Rectal smooth muscle tissue (tissue), 1 donor: ENCODE data around the gene SMIM1.

Source experiments
- H3K27ac ChIP-seq: one replicate; pipeline ENCODE4 v1.7.0; 2013; ENCODE audit warnings: low read depth, low read length, inconsistent platforms
- H3K27me3 ChIP-seq: one replicate; pipeline ENCODE4 v1.7.0; 2013; ENCODE audit warnings: low read length; ENCODE audit not compliant: control insufficient read depth, insufficient read depth
- H3K36me3 ChIP-seq: one replicate; pipeline ENCODE4 v1.7.0; 2013; ENCODE audit warnings: low read length; ENCODE audit not compliant: control insufficient read depth, insufficient read depth
- H3K4me1 ChIP-seq: one replicate; pipeline ENCODE4 v1.7.0; 2013; ENCODE audit warnings: low read length; ENCODE audit not compliant: control insufficient read depth, insufficient read depth
- H3K4me3 ChIP-seq: one replicate; pipeline ENCODE4 v1.7.0; 2013; ENCODE audit warnings: low read length
- H3K9ac ChIP-seq: one replicate; pipeline ENCODE4 v1.7.0; 2013; ENCODE audit warnings: low read length

The SMIM1 gene

DNA sequence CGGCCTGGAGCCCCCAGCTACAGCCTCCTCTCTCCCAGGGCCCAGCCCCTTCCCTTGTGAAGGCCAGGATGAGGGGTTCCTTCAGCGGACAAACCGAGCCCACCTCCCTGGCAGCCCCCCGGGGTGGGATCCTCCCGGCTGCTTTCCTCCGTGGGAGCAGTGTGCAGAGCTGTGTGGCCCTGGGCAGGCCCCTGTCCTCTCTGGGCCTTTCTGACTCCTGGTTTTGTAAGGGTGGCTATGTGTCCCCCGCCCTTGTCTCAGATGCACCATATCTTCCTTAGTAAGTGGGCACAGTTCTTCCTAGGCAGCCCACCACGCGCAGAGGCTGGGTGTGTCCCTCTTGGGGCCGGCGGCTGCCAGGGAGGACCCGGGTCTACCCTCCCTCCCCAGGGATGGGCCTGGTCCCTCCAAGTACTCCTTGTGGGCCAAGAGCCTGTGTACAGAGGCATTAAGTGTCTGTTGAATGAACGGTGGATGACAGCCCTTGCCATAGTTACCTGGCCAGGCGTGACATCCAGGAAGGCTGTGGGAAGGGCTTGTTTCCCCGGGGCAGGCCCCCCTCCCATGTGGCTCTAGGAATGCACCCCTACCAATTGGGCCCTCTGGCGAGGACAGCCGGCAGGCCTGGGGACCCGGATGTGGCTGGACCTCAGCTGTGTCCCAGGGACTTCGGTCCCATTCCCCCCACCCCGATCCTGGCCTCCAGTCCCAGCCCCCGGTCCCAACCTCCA, 3.8 kb downstream of the SMIM1 start:
- Histone ChIP-seq H3K4me3 (no peak overlapping the region), H3K9ac (no peak overlapping the region), H3K36me3 (peaks cover 18% of the 10 kb centered on the region), H3K27ac (no peak overlapping the region), H3K27me3 (no peaks in the 10 kb centered on the region), H3K4me1 (peaks cover 4% of the 10 kb centered on the region)

DNA sequence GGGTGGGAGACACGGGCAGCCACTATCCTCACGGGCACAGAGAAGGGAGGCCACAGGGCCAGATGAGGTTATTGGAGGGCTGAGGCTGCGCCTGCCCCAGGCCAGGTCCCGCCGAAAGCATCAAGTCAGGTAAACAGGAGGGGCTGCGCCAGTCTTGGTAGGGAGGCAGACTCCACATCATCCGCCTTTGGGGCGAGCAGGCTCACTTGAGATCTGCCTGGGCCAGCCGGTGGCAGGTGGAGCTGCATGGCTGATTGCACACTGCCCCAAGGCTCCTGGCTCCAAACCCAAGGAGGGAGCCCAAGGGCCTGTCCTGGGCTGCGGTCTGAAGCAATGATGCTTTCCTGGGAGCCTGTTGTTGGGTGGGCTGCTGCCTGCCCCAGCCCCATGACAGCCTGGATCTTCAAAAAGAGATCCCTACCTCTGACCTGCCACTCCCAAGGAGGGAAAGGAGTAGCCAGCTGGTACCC, 4.6 kb downstream of the SMIM1 start:
- peaks cover 22% of the 10 kb centered on the region for H3K36me3 ChIP-seq
- H3K27me3 ChIP-seq, result no peaks in the 10 kb centered on the region
- no peak overlapping the region for H3K27ac ChIP-seq
- H3K9ac ChIP-seq, result no peak overlapping the region
- H3K4me3 ChIP-seq, result no peak overlapping the region
- no peaks in the 10 kb centered on the region for H3K4me1 ChIP-seq

DNA sequence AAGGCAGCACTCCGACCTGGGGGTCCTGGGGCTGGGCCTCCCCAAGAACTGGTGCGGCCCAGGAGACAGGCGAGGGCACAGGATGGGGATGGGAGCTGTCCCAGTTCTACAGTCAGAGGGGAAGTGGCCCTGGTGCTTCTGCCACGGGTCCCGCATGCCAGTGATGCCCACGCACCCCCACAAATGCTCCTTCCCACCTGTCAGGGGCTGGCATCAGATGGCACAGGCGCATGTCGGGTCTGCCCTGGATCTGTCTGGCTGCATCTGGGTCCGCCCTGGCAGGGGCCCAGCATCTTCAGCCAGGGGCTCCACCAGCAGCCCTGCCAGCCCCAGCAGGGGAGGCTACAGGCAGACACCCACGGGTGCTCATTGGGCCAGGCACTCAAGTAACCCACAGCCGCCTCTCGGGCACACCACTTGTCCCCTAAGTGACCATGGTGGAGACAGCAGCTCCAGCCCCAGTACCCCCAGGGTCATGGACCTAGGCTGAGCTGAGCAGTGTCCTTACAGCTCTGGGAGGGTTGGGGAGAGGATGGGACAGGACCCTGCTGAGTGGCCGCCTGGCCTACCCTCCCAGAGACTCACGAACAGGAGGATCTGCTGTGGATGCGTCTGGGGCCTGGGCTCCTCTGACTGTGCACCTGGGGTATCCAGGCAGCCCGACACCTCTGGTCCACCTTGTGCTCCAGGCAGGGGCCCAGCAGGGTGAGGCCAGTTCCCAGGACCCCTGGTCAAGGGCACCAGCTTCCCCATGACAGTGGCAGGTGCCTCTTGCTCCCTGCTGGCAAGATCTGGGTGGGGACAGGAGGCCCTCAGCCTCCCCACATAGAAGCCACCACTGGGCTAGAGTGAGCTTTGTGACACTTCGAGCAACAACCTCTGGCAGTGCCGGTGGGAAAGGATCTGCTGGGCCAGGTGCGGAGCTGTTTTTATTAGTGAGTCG, 5.4 kb downstream of the SMIM1 start:
- H3K9ac ChIP-seq, result no peak overlapping the region
- no peak overlapping the region for H3K4me3 ChIP-seq
- no peaks in the 10 kb centered on the region for H3K4me1 ChIP-seq
- H3K36me3 ChIP-seq, result peaks cover 28% of the 10 kb centered on the region
- no peak overlapping the region for H3K27ac ChIP-seq
- H3K27me3 ChIP-seq, result no peaks in the 10 kb centered on the region

DNA sequence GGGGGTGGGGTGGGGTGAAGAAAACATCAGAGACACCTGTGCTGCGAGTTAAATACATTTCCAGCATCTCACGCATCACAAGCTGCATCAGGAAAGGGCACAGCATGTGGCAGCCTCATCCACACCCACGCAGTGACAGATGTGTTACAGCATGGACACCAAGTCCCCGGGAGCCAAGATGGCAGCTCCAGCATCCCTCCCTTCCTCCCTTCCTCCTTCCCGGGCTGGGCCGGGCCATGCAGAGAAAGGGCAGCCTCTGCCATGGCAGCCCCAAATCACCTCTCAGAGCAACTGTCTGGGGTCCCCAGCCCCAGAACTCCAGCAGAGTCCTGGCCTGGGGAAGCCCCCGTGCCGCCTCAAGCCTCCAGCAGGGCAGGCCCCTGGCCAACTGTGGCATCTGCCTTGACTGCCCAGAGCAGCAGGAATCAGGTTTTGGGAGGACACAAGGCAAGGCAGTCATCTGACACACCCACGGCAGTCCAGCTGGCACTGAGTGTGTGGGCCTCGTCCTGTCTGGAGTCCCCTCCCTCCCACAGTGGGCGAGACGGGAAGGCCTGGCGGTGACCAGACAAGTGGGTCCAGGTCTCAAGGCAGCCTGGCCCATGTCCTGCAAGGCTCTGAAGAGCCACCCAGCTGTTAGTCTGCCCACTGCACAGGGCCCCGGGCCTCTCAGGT, 6.2 kb downstream of the SMIM1 start:
- Histone ChIP-seq H3K9ac (no peak overlapping the region), H3K36me3 (peaks cover 31% of the 10 kb centered on the region), H3K4me3 (no peak overlapping the region), H3K4me1 (no peaks in the 10 kb centered on the region), H3K27ac (no peak overlapping the region), H3K27me3 (no peaks in the 10 kb centered on the region)

DNA sequence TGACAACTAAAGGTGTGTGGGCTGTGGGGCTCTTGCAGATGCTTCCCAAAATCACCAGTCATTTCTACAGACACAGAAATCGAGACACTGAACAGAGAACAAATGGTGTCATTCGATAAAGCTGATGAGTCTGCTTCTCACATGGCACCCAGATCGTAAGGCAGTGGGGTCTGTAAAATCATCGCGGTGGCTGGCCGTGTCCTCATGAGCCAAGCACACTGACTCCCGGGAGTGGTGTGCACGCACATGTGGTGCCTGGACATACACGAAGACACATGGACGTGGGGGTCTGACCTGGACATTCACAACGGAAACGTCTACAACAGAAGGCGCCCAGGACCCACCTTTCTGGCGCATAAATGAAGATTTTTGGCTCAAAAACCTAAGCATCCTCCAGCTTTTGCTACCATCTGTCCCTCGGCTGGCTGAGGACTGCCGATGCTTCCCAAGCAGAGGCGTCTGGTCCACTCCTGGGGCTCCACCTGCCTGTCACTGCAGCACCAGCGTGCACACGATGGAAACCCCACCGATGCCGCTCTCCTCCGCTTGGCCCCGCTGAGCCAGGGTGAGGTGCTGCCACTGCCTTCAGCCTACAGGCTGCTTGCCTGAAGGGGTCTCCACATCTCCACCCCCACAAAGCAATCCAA, 6.8 kb downstream of the SMIM1 start:
- Histone ChIP-seq H3K9ac (no peak overlapping the region), H3K27ac (no peak overlapping the region), H3K4me1 (no peaks in the 10 kb centered on the region), H3K36me3 (peaks cover 36% of the 10 kb centered on the region), H3K27me3 (no peaks in the 10 kb centered on the region), H3K4me3 (no peak overlapping the region)

DNA sequence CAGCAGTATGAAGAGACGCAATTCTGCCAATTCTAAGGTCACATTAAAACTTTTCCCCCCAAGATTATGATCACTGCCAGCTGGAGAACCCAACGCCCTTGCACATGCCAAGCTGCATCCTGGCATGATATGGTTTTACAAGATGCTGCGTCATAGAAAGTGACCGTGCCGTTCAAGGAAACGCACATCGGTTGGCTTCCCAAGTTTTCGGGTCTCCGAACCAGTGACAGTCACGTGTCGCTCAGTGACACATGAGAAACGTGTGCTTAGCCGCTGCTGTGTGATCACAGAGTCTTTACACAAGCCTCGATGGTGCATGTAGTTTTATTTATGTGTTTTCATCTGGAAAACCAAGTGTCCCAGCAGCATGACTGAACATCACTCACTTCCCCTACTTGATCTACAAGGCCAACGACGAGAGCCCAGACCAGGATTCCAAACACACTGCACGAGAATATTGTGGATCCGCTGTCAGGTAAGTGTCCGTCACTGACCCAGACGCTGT, 7.4 kb downstream of the SMIM1 start:
- H3K4me3 ChIP-seq, result no peak overlapping the region

DNA sequence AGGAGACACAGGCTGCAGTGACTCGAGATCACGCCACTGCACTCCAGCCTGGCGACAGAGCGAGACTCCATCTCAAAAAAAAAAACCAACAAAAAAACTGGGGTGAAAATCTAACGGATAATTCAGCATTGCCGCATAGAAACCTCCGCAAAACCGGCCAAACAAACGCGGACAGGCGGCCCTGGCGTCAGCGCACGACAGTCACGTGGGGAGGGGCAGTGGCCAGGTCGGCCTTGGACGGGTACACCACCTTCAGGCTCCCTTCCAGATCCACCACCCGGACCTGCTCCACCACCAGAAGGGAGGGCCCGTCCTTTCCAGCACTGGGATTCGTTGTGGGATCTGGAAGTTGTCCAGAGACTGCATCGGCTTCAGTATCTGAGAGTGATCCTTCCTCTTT, 8.4 kb downstream of the SMIM1 start:
- peaks cover 44% of the 10 kb centered on the region for H3K36me3 ChIP-seq
- no peaks in the 10 kb centered on the region for H3K27me3 ChIP-seq
- no peak overlapping the region for H3K9ac ChIP-seq
- no peak overlapping the region for H3K4me3 ChIP-seq
- H3K27ac ChIP-seq, result no peak overlapping the region
- H3K4me1 ChIP-seq, result no peaks in the 10 kb centered on the region

More for the DNA sequence above, 7.4 kb downstream of the SMIM1 start:
- no peak overlapping the region for H3K9ac ChIP-seq
- no peaks in the 10 kb centered on the region for H3K4me1 ChIP-seq
- H3K27me3 ChIP-seq, result no peaks in the 10 kb centered on the region
- H3K36me3 ChIP-seq, result peaks cover 38% of the 10 kb centered on the region
- no peak overlapping the region for H3K27ac ChIP-seq

DNA sequence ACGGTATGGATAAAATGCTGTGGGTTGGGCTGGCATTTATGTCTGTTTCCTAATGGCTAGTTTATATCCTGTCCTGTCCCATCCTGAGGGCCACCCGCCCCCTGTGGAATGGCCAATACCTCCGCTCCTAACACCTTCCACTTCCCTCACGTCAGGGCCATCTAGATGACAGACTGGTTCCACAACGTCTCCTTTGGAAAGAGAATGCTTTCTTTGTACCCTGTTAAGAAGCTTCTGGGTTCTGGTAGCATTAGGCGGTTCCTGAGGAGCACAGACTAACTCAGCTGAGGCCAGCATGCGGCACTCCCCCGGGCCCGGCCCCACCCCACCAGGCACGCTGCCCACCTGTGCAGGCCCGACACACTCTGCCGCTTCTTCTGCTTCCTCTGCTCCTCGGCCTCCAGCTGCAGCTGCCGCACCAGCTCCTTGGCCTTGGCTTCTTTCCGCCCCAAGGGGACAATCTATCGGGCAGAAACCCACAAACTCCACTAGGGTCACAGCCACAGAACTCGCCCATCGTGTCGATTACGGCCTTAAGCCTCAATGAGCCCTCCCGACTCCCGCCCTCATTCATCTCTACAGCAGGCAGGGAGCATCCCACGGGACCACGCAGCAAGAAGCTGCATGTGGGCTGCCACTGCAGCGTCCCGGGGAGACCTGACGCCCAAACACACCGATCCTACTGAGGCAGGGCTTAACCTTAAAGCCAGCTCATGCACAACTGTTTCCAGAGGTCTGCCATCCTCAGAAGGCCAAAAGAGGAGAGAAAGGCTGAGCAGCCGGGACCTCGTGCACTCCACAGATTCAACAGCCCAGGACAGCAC, 11.3 kb downstream of the SMIM1 start:
- Histone ChIP-seq H3K4me3 (no peak overlapping the region), H3K36me3 (peaks cover 57% of the 10 kb centered on the region), H3K4me1 (no peaks in the 10 kb centered on the region), H3K9ac (no peak overlapping the region), H3K27me3 (no peaks in the 10 kb centered on the region), H3K27ac (no peak overlapping the region)

DNA sequence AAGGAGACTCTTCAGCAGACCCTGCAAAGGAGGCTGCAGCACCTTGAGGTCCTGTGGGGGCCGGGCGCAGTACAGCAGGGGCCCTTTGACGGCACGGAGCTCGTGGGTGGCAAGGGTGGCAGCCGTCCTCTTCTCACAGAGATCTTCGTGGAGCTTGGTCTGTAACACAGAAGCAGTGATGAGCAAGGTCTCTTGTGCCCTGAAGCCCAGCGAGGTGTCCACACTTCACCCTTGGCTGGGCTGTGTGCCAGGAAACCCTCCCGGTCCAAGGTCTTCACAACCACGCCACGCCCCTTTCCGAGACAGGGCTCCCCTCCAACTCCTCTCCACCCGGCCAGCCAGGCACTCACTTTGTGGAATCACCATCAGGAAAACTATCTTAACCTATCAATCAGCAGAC, 12.5 kb downstream of the SMIM1 start:
- Histone ChIP-seq H3K27ac (no peak overlapping the region), H3K36me3 (peaks cover 48% of the 10 kb centered on the region), H3K27me3 (no peaks in the 10 kb centered on the region), H3K4me3 (no peak overlapping the region), H3K4me1 (no peaks in the 10 kb centered on the region), H3K9ac (no peak overlapping the region)

DNA sequence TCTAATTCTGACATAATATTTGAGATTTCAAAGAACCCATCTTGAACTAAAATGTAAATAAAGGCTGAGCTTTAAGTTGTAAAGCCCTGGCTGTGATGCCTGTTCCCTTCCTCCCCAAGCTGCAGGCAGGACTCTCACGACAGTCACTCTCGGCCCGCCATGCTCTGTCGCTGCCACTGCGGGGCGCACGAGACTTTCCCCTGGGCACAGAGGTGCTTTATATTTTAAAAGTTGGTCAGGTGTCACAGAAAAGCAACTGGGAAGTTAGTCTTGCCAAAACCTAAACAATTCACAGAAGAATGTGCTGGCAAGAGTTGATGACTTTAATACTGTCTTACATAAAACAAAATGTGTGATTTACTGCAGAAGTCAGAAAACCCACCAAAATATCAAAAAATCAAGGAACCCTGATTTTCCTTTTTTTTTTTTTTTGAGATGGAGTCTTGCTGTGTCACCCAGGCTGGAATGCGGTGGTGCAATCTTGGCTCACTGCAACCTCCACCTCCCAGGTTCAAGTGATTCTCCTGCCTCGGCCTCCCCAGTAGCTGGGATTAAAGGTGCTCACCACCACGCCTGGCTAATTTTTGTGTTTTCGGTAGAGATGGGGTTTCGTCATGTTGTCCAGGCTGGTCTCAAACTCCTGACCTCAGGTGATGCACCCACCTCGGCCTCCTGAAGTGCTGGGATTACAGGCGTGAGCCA, 13.1 kb downstream of the SMIM1 start:
- no peak overlapping the region for H3K9ac ChIP-seq
- H3K27me3 ChIP-seq, result no peaks in the 10 kb centered on the region
- no peak overlapping the region for H3K4me3 ChIP-seq
- peaks cover 45% of the 10 kb centered on the region for H3K36me3 ChIP-seq
- no peaks in the 10 kb centered on the region for H3K4me1 ChIP-seq
- H3K27ac ChIP-seq, result no peak overlapping the region
